K562 (cell line): ENCODE data around the gene PDE6B. TPM values are rescaled to one million over a fixed set of nuclear protein-coding genes. Genes with fewer than 3 reads are reported as not detected.
A peak's percentile ranks its signal among the peaks of the same experiment; 100 is the strongest.

Source experiments
- ATAC-seq: fragments of 200-7000 bp; cut with Tn5 transposase; 3 replicates; pipeline ENCODE4 v1.9.1; 2020; ENCODE audit warnings: moderate library complexity
- BruUV-seq: library from RNA; stranded (reverse); fragments of 400-500 nt; replicated peaks from 2 replicates; lab custom pipeline; 2021; lab: Mats Ljungman, UMichigan
- CTCF ChIA-PET: fragments of 300-600 bp; formaldehyde crosslinking; extraction: SDS; loops from one replicate; lab custom pipeline; 2021; ENCODE audit warnings: low intra/inter-chr PET ratio; lab: Yijun Ruan, JAX
- POLR2A ChIA-PET: fragments of 300-600, 350-650 bp; sonication (Branson Sonifier 250); formaldehyde crosslinking; extraction: SDS; loops from one replicate; lab custom pipeline; 2021; ENCODE audit warnings: antibody characterized with exemption, inconsistent platforms; lab: Yijun Ruan, JAX
- DNase-seq, 4 experiments: peaks; one replicate each; pipeline versions ENCODE4 v3.0.0 to v3.0.0-alpha.2; 2011 to 2018; ENCODE audit warnings: low spot score in 3 of 4, mixed read lengths in 3 of 4; ENCODE audit errors: extremely low read depth in 1 of 4
- FAIRE-seq: peaks from 2 replicates; lab custom pipeline; 2011; peaks lifted over from hg19 to GRCh38; lab: Jason Lieb, UNC
- H2AFZ ChIP-seq: 2 replicates; pipeline ENCODE4 v1.6.0; 2011; ENCODE audit warnings: low read depth, low read length, control low read depth, inconsistent platforms
- H3K27ac ChIP-seq: fragments of 200-600 bp; 3 replicates; pipeline ENCODE4 v1.8.0; 2011; ENCODE audit warnings: low read depth, mild to moderate bottlenecking, control low read depth, inconsistent platforms, low read length, moderate library complexity, mixed read lengths; ENCODE audit errors: extremely low read depth
- H3K27me3 ChIP-seq, 2 experiments: fragments of 300-600 bp in 1 of 2; 2 replicates in 1 of 2; 3 replicates in 1 of 2; pipeline versions ENCODE4 v1.6.0 to v1.8.0; 2011; ENCODE audit warnings: inconsistent platforms in 2 of 2, low read length in 2 of 2, mild to moderate bottlenecking in 1 of 2, mixed read lengths in 1 of 2, moderate library complexity in 1 of 2; ENCODE audit not compliant: control insufficient read depth in 2 of 2, insufficient read depth in 2 of 2
- H3K36me3 ChIP-seq: fragments of 300-600 bp; 3 replicates; pipeline ENCODE4 v1.8.0; 2011; ENCODE audit warnings: mild to moderate bottlenecking, low read length, inconsistent platforms; ENCODE audit not compliant: control insufficient read depth, insufficient read depth
- H3K4me1 ChIP-seq, 2 experiments: fragments of 200-600 bp in 1 of 2; replicated peaks in 1 of 2; 2 replicates in 1 of 2; 3 replicates in 1 of 2; pipeline versions ENCODE4 v1.5.1 to v1.8.0; 2011; ENCODE audit warnings: inconsistent platforms in 2 of 2, low read length in 2 of 2, mild to moderate bottlenecking in 1 of 2, mixed read lengths in 1 of 2, moderate library complexity in 1 of 2; ENCODE audit not compliant: control insufficient read depth in 2 of 2, insufficient read depth in 2 of 2
- H3K4me2 ChIP-seq: 2 replicates; pipeline ENCODE4 v1.6.1; 2011; ENCODE audit warnings: low read length, control low read depth, inconsistent platforms, mixed read lengths; ENCODE audit not compliant: insufficient read depth
- H3K4me3 ChIP-seq: fragments of 200-600 bp; sonication (generic), shearing (Covaris generic); 2 replicates; pipeline ENCODE4 v1.5.1; 2016; ENCODE audit warnings: control low read depth, inconsistent platforms
- H3K79me2 ChIP-seq: fragments of 200-600 bp; 3 replicates; pipeline ENCODE4 v1.8.0; 2011; ENCODE audit warnings: low read length, inconsistent platforms; ENCODE audit not compliant: control insufficient read depth, insufficient read depth
- H3K9ac ChIP-seq, 2 experiments: 2 replicates each; pipeline versions ENCODE4 v1.6.0 to v1.6.1; 2011; ENCODE audit warnings: low read depth in 2 of 2, low read length in 2 of 2, control low read depth in 1 of 2, inconsistent platforms in 1 of 2, mild to moderate bottlenecking in 1 of 2, mixed read lengths in 1 of 2; ENCODE audit not compliant: insufficient read depth in 1 of 2
- H3K9me1 ChIP-seq: one replicate; pipeline ENCODE4 v1.6.0; 2011; ENCODE audit warnings: inconsistent platforms, mild to moderate bottlenecking, low read length, moderate library complexity; ENCODE audit not compliant: control insufficient read depth, insufficient read depth
- H3K9me3 ChIP-seq: replicated peaks from 2 replicates; pipeline ENCODE4 v1.5.1; 2011; ENCODE audit warnings: low read depth, low read length, inconsistent platforms; ENCODE audit not compliant: control insufficient read depth, insufficient read depth
- H4K20me1 ChIP-seq: replicated peaks from 2 replicates; pipeline ENCODE4 v1.6.1; 2011; ENCODE audit warnings: low read length, inconsistent platforms, mixed read lengths; ENCODE audit not compliant: control insufficient read depth, insufficient read depth
- BHLHE40 ChIP-seq: IDR thresholded peaks from 2 replicates; pipeline ENCODE4 v1.6.1; 2011; ENCODE audit warnings: low read length, improper control_type of control experiment
- C11orf30 ChIP-seq: fragments of 450-650 bp; IDR thresholded peaks from 2 replicates; pipeline ENCODE4 v1.6.1; 2016; ENCODE audit warnings: low read depth, mild to moderate bottlenecking
- CEBPB ChIP-seq: fragments of 450-650 bp; IDR thresholded peaks from 2 replicates; pipeline ENCODE4 v1.6.1; 2016; ENCODE audit warnings: missing genetic modification characterization, missing compliant biosample characterization
- CHD4 ChIP-seq: fragments of 200-600 bp; sonication (generic); IDR thresholded peaks from 3 replicates; pipeline ENCODE4 v1.6.1; 2012; ENCODE audit warnings: low read depth, mild to moderate bottlenecking, mixed read lengths, low read length, inconsistent platforms; ENCODE audit not compliant: insufficient read depth, insufficient replicate concordance, poor library complexity, severe bottlenecking
- KDM4B ChIP-seq, 2 experiments: fragments of 450-650 bp in 1 of 2; sonication (generic) in 1 of 2; IDR thresholded peaks; 2 replicates each; pipeline ENCODE4 v1.6.1; 2016 to 2017; ENCODE audit warnings: borderline replicate concordance in 2 of 2, antibody characterized with exemption in 1 of 2, low read depth in 1 of 2, mild to moderate bottlenecking in 1 of 2
- MAFF ChIP-seq: IDR thresholded peaks from 2 replicates; pipeline ENCODE4 v1.6.1; 2012; ENCODE audit warnings: low read length, improper control_type of control experiment
- MAFG ChIP-seq: fragments of 450-650 bp; conservative IDR thresholded peaks from 2 replicates; pipeline ENCODE4 v1.6.1; 2016; ENCODE audit warnings: missing genetic modification characterization, missing compliant biosample characterization
- MAFK ChIP-seq: IDR thresholded peaks from 2 replicates; pipeline ENCODE4 v1.6.1; 2011; ENCODE audit warnings: low read length, improper control_type of control experiment
- MAZ ChIP-seq, 2 experiments: fragments of 450-650 bp in 1 of 2; sonication (generic) in 1 of 2; formaldehyde crosslinking; IDR thresholded peaks in 1 of 2; conservative IDR thresholded peaks in 1 of 2; 2 replicates each; pipeline versions ENCODE4 v1.4.0 to v1.5.0; 2020; ENCODE audit warnings: mild to moderate bottlenecking in 1 of 2, missing genetic modification reagents in 1 of 2
- PYGO2 ChIP-seq: fragments of 450-650 bp; IDR thresholded peaks from 2 replicates; pipeline ENCODE4 v1.6.1; 2016; ENCODE audit warnings: mild to moderate bottlenecking, missing genetic modification characterization, moderate library complexity, missing compliant biosample characterization
- RBM34 ChIP-seq: fragments of 200-400 bp; formaldehyde crosslinking; IDR thresholded peaks from 2 replicates; pipeline ENCODE4 v1.6.1; 2018; ENCODE audit warnings: low read length, borderline replicate concordance; ENCODE audit not compliant: insufficient read depth
- ZFPM2 ChIP-seq: fragments of 250-450 bp; sonication (Bioruptor Pico); IDR thresholded peaks from 2 replicates; pipeline ENCODE4 v1.5.1; 2022; ENCODE audit warnings: mild to moderate bottlenecking
- ZNF316 ChIP-seq: fragments of 450-650 bp; IDR thresholded peaks from 2 replicates; pipeline ENCODE4 v1.6.1; 2016
- ZNF57 ChIP-seq: fragments of 450-650 bp; formaldehyde crosslinking; IDR thresholded peaks from 2 replicates; pipeline ENCODE4 v1.4.0; 2020; ENCODE audit warnings: mild to moderate bottlenecking, moderate library complexity
- WGBS: fragments of 100-300 bp; shearing (Covaris generic); methylation state at CpG from one replicate; pipeline ENCODE4 v1.1.6; 2016; ENCODE audit warnings: low coverage, mixed read lengths; ENCODE audit not compliant: insufficient coverage; ENCODE audit errors: missing lambda C conversion rate; 5-methylcytosine and 5-hydroxymethylcytosine counted together
- in situ Hi-C: fragments of 300-500 bp; cut with MboI; formaldehyde crosslinking; loops from 4 replicates; pipeline ENCODE4 v1.15.0; 2018; ENCODE audit warnings: inconsistent platforms, mixed read lengths
- intact Hi-C: fragments of 100-400 bp; cut with micrococcal nuclease; formaldehyde crosslinking; loops from 2 replicates; pipeline ENCODE4 v1.14.2; 2022
- polyA plus RNA-seq, 8 experiments: library from polyadenylated mRNA; depleted of rRNA in 4 of 8; stranded (reverse) in 5 of 8; unstranded in 3 of 8; fragments of >200 nt; fragmentation: Nextera tagmentation in 2 of 8; fragmentation: Illumina TruSeq in 1 of 8; extraction: Ambion mirVana in 2 of 8; extraction: Trizol in 1 of 8; gene quantifications; 2 replicates each; pipeline versions ENCODE4 v1.2.1 to v1.2.3, GENCODE V29; 2011 to 2014; ENCODE audit warnings: inconsistent platforms in 1 of 8, missing spikeins in 1 of 8
- total RNA-seq, 7 experiments: library from RNA; depleted of rRNA in 6 of 7; stranded (reverse); fragments of >200 nt in 6 of 7; fragmentation: Illumina TruSeq in 2 of 7; extraction: Trizol in 2 of 7; gene quantifications; 2 replicates each; pipeline versions ENCODE4 v1.2.1 to v1.2.3, GENCODE V29; 2011 to 2021; ENCODE audit warnings: low replicate concordance in 1 of 7

PDE6B gene
- total and polyA plus RNA-seq, 9 of the 15 experiments (the other 6 are each of a cell fraction or from before 2014, with no cell fraction given) = 0.04 TPM; not detected in 8

DNA sequence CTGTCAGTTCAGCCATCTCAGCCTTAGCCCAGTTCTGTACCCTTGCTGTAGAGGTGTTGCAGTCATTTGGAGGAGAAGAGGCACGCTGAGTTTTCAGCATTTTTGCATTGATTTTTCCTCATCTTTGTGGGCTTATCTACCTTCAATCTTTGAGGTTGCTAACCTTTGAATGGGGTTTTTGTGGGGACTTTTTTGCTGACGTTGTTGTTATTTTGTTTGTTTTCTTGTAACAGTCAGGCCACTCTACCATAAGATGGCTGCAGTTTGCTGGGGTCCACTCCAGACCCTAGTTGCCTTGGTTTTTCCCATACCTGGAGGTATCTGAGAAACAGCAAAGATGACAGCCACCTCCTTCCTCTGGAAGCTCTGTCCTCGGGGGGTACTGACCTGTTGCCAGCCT, 26.4 kb upstream of the PDE6B start:
- Histone ChIP-seq H3K9ac (no peak overlapping the region), H3K27ac (no peak overlapping the region), H3K9me1 (no peaks in the 10 kb centered on the region), H3K9me3 (no peaks in the 10 kb centered on the region), H3K4me1 (peaks cover 0 to 8% of the 10 kb centered on the region in 2 experiments; a peak in 2 of 5 replicates), H4K20me1 (no peaks in the 10 kb centered on the region), H3K36me3 (no peaks in the 10 kb centered on the region), H3K4me3 (no peak overlapping the region), H3K4me2 (no peak overlapping the region), H3K79me2 (no peaks in the 10 kb centered on the region), H3K27me3 (peaks cover 2 to 30% of the 10 kb centered on the region in 2 experiments; a peak in 2 of 5 replicates), H2AFZ (no peak overlapping the region)
- WGBS = 2% methylated on average over 3 of the region's 3 CpGs
- ATAC-seq (no peak), FAIRE-seq (no peak), DNase-seq (no peak)
- intact Hi-C loops (no loop called here), in situ Hi-C loops (no loop called here)
- POLR2A ChIA-PET = interaction anchor here (0.6 kb wide), 1 partner anchor 180 kb away, joined by 3 read pairs; no protein-coding TSS in a partner anchor
- TF ChIP-seq ZNF316 (peak; percentile 90), BHLHE40 (no peak), C11orf30 (peak; percentile 81), MAZ (CRISPR knock-in tag; conservative IDR thresholded peaks at IDR 0.05 in 1 of 2, IDR thresholded peaks at IDR 0.05 in 1 of 2) (no peak), MAFF (peak; percentile 82), RBM34 (no peak), PYGO2 (tag) (no peak), KDM4B (IDR thresholded peaks at IDR 0.05; ENCODE audit: borderline replicate concordance in 2 of 2, low read depth in 1 of 2) (no peak), MAFG (tag) (peak; percentile 71), ZFPM2 (CRISPR knock-in tag) (no peak), MAFK (peak; percentile 81), ZNF57 (no peak), CHD4 (no peak), CEBPB (tag) (no peak)
- no TSS peak for BruUV-seq
- CTCF ChIA-PET = no interaction called here
